Keratinocyte (primary cell): ENCODE results near the gene ACSM3.

Experiments
- EZH2 ChIP-seq: IDR thresholded peaks from one replicate; pipeline ENCODE4 v1.6.1; 2012; ENCODE audit warnings: inconsistent platforms, mild to moderate bottlenecking, low read length, moderate library complexity
- TF ChIP-seq, protein P1 (sequence below), 3 experiments: IDR thresholded peaks in 1 of 3; conservative IDR thresholded peaks in 1 of 3; optimal IDR thresholded peaks in 1 of 3; 2 replicates in 2 of 3; 3 replicates in 1 of 3; pipeline versions ENCODE3 to v1.5.1; 2011; ENCODE audit warnings: low read length in 3 of 3, mild to moderate bottlenecking in 3 of 3, moderate library complexity in 2 of 3, control low read depth in 1 of 3, inconsistent platforms in 1 of 3; ENCODE audit not compliant: insufficient read depth in 2 of 3; ENCODE audit errors: extremely low read depth in 1 of 3

DNA sequence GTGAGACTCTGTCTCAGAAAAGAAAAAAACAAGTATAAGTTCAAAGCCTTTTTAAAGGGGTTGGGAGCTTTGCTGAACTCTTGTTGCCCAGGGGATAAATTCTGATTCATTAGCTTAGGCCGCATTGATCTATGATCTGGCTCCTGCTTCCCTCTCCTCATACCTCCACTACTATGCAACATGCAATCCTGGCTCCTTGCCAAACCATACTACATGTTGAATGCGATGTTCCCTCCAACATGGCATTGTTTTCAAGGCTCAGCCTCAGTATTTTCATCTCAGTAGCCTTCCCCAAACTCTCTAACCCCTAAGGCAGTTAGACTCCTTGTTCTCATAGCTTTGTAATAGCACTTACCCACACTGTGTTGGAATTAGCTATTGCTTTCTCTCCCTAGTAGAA, 48.7 kb downstream of the ACSM3 start:
- TF ChIP-seq, protein P1, sequence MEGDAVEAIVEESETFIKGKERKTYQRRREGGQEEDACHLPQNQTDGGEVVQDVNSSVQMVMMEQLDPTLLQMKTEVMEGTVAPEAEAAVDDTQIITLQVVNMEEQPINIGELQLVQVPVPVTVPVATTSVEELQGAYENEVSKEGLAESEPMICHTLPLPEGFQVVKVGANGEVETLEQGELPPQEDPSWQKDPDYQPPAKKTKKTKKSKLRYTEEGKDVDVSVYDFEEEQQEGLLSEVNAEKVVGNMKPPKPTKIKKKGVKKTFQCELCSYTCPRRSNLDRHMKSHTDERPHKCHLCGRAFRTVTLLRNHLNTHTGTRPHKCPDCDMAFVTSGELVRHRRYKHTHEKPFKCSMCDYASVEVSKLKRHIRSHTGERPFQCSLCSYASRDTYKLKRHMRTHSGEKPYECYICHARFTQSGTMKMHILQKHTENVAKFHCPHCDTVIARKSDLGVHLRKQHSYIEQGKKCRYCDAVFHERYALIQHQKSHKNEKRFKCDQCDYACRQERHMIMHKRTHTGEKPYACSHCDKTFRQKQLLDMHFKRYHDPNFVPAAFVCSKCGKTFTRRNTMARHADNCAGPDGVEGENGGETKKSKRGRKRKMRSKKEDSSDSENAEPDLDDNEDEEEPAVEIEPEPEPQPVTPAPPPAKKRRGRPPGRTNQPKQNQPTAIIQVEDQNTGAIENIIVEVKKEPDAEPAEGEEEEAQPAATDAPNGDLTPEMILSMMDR (optimal IDR thresholded peaks at IDR 0.05 in 1 of 3, IDR thresholded peaks at IDR 0.05 in 1 of 3, conservative IDR thresholded peaks at IDR 0.05 in 1 of 3; ENCODE audit: extremely low read depth in 1 of 3, insufficient read depth in 2 of 3, low read length in 3 of 3) = no peak
- no peak for TF ChIP-seq EZH2
